GM21737 (cell line): ENCODE measurements around the gene MXRA7.
"Not testable (repeated sequence)": the region's sequence is repeated elsewhere in the genome, so short reads cannot be mapped to it uniquely, and the experiment has no call there.

Experiments
- ATAC-seq: cut with Tn5 transposase; IDR thresholded peaks from one replicate; pipeline ENCODE4 v1.9.1; 2021; ENCODE audit warnings: mild to moderate bottlenecking, moderate library complexity; ENCODE audit not compliant: unreplicated experiment

Gene MXRA7

GRCh38 chr17:76716146-76716838, 5.5 kb upstream of the MXRA7 start:
- ATAC-seq, result no peak

GRCh38 chr17:76715496-76715830, 4.7 kb upstream of the MXRA7 start:
- no peak for ATAC-seq

GRCh38 chr17:76714822-76715495, 4.2 kb upstream of the MXRA7 start:
- no peak for ATAC-seq

GRCh38 chr17:76714336-76714735, 3.6 kb upstream of the MXRA7 start:
- no peak for ATAC-seq

- ATAC-seq, result no peak
These were observed 3.0 kb upstream of the MXRA7 start for GRCh38 chr17:76713765-76714164.

- not testable (repeated sequence) for ATAC-seq
These were observed 1.6 kb upstream of the MXRA7 start for GRCh38 chr17:76712321-76712720.

GRCh38 chr17:76709951-76710862, 558 bp downstream of the MXRA7 start:
- ATAC-seq, result not testable (repeated sequence)

GRCh38 chr17:76709077-76709950, 1.5 kb downstream of the MXRA7 start:
- ATAC-seq, result no peak

GRCh38 chr17:76707985-76708807, 2.6 kb downstream of the MXRA7 start:
- ATAC-seq, result no peak

GRCh38 chr17:76706817-76707216, 3.9 kb downstream of the MXRA7 start:
- no peak for ATAC-seq

GRCh38 chr17:76704805-76705204, 6.0 kb downstream of the MXRA7 start:
- no peak for ATAC-seq

GRCh38 chr17:76702941-76703637, 7.7 kb downstream of the MXRA7 start:
- no peak for ATAC-seq

GRCh38 chr17:76702076-76702475, 8.7 kb downstream of the MXRA7 start:
- no peak for ATAC-seq

- ATAC-seq, result no peak
These were observed 9.2 kb downstream of the MXRA7 start for GRCh38 chr17:76701471-76701967.

GRCh38 chr17:76700617-76701470, 9.9 kb downstream of the MXRA7 start:
- no peak for ATAC-seq

- no peak for ATAC-seq
These were observed 10.5 kb downstream of the MXRA7 start for GRCh38 chr17:76700270-76700616.

GRCh38 chr17:76698466-76698977, 12.2 kb downstream of the MXRA7 start:
- not testable (repeated sequence) for ATAC-seq
